HuH-7.5 (cell line): ENCODE measurements around the gene OCA2.
A peak's percentile ranks its signal among the peaks of the same experiment; 100 is the strongest.

ENCODE experiments used
- DNase-seq: peaks from one replicate; pipeline ENCODE4 v3.0.0; 2011; ENCODE audit warnings: low spot score

The OCA2 gene

GRCh38 chr15:28103831-28104230 is 4.7 kb upstream of the OCA2 start:
- DNase-seq: no peak

GRCh38 chr15:28101983-28102441 is 2.9 kb upstream of the OCA2 start:
- DNase-seq: no peak

- no peak for DNase-seq
These were observed 2.1 kb upstream of the OCA2 start for GRCh38 chr15:28101201-28101600.

- DNase-seq: no peak
These were observed 1.5 kb upstream of the OCA2 start for GRCh38 chr15:28100516-28101195.

GRCh38 chr15:28099555-28100140 is 533 bp upstream of the OCA2 start:
- DNase-seq: no peak

GRCh38 chr15:28098360-28098765 is 752 bp downstream of the OCA2 start:
- DNase-seq: no peak

GRCh38 chr15:28097656-28098359 is 1.3 kb downstream of the OCA2 start:
- DNase-seq: no peak

GRCh38 chr15:28096670-28097431 is 2.3 kb downstream of the OCA2 start:
- DNase-seq: no peak

GRCh38 chr15:28096411-28096669 is 2.8 kb downstream of the OCA2 start:
- no peak for DNase-seq

GRCh38 chr15:28094732-28095521 is 4.2 kb downstream of the OCA2 start:
- DNase-seq: no peak

GRCh38 chr15:28093752-28094535 is 5.2 kb downstream of the OCA2 start:
- DNase-seq: no peak

- DNase-seq: no peak
These were observed 7.8 kb downstream of the OCA2 start for GRCh38 chr15:28091313-28091712.

GRCh38 chr15:28086175-28086703 is 12.9 kb downstream of the OCA2 start:
- peak; percentile 67 for DNase-seq

GRCh38 chr15:28085489-28086174 is 13.5 kb downstream of the OCA2 start:
- DNase-seq: no peak

- DNase-seq: no peak
These were observed 14.6 kb downstream of the OCA2 start for GRCh38 chr15:28084547-28084946.

- peak; percentile 55 for DNase-seq
These were observed 16.0 kb downstream of the OCA2 start for GRCh38 chr15:28082891-28083684.

- no peak for DNase-seq
These were observed 17.5 kb downstream of the OCA2 start for GRCh38 chr15:28081594-28081993.

GRCh38 chr15:28080386-28080785 is 18.7 kb downstream of the OCA2 start:
- DNase-seq: no peak

GRCh38 chr15:28079313-28079969 is 19.7 kb downstream of the OCA2 start:
- DNase-seq: no peak
